Gastroesophageal sphincter (tissue), 4 donors: Measurements from ENCODE around the gene SLC26A3. TPM values are rescaled to one million over a fixed set of nuclear protein-coding genes. Genes with fewer than 3 reads are reported as not detected.

Source experiments
- ATAC-seq: fragments of 150-250 bp; one replicate; pipeline ENCODE4 v1.9.1; 2016; ENCODE audit warnings: mild to moderate bottlenecking, moderate library complexity
- H3K27ac ChIP-seq, 4 donors: fragments of 200-600 bp; sonication (generic) in 3 of 4; 1 replicate in 3 of 4; 2 replicates in 1 of 4; pipeline ENCODE4 v1.5.1; 2016 to 2019
- H3K27me3 ChIP-seq: fragments of 200-600 bp; sonication (generic); one replicate; pipeline ENCODE4 v1.5.1; 2019
- H3K36me3 ChIP-seq, 2 donors: fragments of 200-600 bp; sonication (generic); one replicate each; pipeline ENCODE4 v1.5.1; 2019; ENCODE audit warnings: control low read depth in 1 of 2
- H3K4me1 ChIP-seq, 3 donors: fragments of 200-600 bp; sonication (generic); 1 replicate in 2 of 3; 2 replicates in 1 of 3; pipeline ENCODE4 v1.5.1; 2016 to 2019; ENCODE audit warnings: control low read depth in 2 of 3
- H3K4me3 ChIP-seq, 2 donors: fragments of 200-600 bp; sonication (generic); one replicate each; pipeline ENCODE4 v1.5.1; 2019; ENCODE audit warnings: mild to moderate bottlenecking in 1 of 2, moderate library complexity in 1 of 2
- H3K9me3 ChIP-seq, 3 donors: fragments of 200-600 bp; sonication (generic); one replicate each; pipeline ENCODE4 v1.5.1; 2017 to 2019; ENCODE audit warnings: control low read depth in 2 of 3
- CTCF ChIP-seq, 4 experiments: fragments of 200-600 bp in 2 of 4; fragments of 450-650 bp in 2 of 4; sonication (generic) in 1 of 4; IDR thresholded peaks; one replicate each; pipeline ENCODE4 v1.5.1; 2017 to 2019; ENCODE audit warnings: antibody characterized with exemption in 4 of 4, mild to moderate bottlenecking in 2 of 4, moderate library complexity in 2 of 4
- EP300 ChIP-seq: sonication (generic); formaldehyde crosslinking; IDR thresholded peaks from one replicate; pipeline ENCODE4 v1.6.1; 2017; ENCODE audit warnings: antibody characterized with exemption, mild to moderate bottlenecking
- POLR2A ChIP-seq, 2 donors: fragments of 450-650 bp; IDR thresholded peaks; one replicate each; pipeline ENCODE4 v1.6.1; 2017; ENCODE audit warnings: antibody characterized with exemption in 2 of 2, mild to moderate bottlenecking in 2 of 2, moderate library complexity in 1 of 2
- POLR2AphosphoS5 ChIP-seq: sonication (generic); formaldehyde crosslinking; IDR thresholded peaks from one replicate; pipeline ENCODE4 v1.6.1; 2017; ENCODE audit warnings: antibody characterized with exemption
- WGBS, 2 donors: methylation state at CpG; one replicate each; pipeline ENCODE4 v1.1.5; 2018; ENCODE audit warnings: low coverage in 1 of 2; 5-methylcytosine and 5-hydroxymethylcytosine counted together
- total RNA-seq, 4 donors: library from RNA; depleted of rRNA; stranded (reverse); fragments of >200 nt; gene quantifications; one replicate each; pipeline ENCODE4 v1.1.0, GENCODE V29; 2016

The SLC26A3 gene
- total RNA-seq, 4 donors from 2014 or later = 0.81 to 13.1 (median 8.6) TPM

- TF ChIP-seq EP300 (no peak), CTCF (IDR thresholded peaks at IDR 0.05) (no peak), POLR2A (IDR thresholded peaks at IDR 0.05) (no peak), POLR2AphosphoS5 (no peak)
- Histone ChIP-seq H3K9me3 (no peaks in the 10 kb centered on the region), H3K4me1 (no peaks in the 10 kb centered on the region), H3K4me3 (no peak overlapping the region), H3K27ac (no peak overlapping the region), H3K27me3 (peaks cover 10% of the 10 kb centered on the region), H3K36me3 (no peaks in the 10 kb centered on the region)
- ATAC-seq = no peak
- WGBS, 2 donors = 75 to 78% methylated on average over 2 to 3 of the region's 3 CpGs
Measured at GRCh38 chr7:107726356-107727130, 76.5 kb downstream of the SLC26A3 start.

GRCh38 chr7:107725138-107725740, 77.8 kb downstream of the SLC26A3 start:
- WGBS, 2 donors = 0 to 20% methylated on average over 3 to 4 of the region's 4 CpGs

GRCh38 chr7:107723255-107723654, 79.8 kb downstream of the SLC26A3 start:
- Histone ChIP-seq H3K27me3 (peaks cover 9% of the 10 kb centered on the region), H3K36me3 (no peaks in the 10 kb centered on the region), H3K9me3 (no peaks in the 10 kb centered on the region), H3K27ac (no peak overlapping the region), H3K4me3 (no peak overlapping the region), H3K4me1 (no peaks in the 10 kb centered on the region)
- TF ChIP-seq POLR2A (IDR thresholded peaks at IDR 0.05) (no peak), CTCF (IDR thresholded peaks at IDR 0.05) (no peak), EP300 (no peak), POLR2AphosphoS5 (no peak)
- 90 to 94% methylated on average over 2 of the region's 2 CpGs for WGBS, 2 donors
- no peak for ATAC-seq

More at GRCh38 chr7:107725138-107725740, 77.8 kb downstream of the SLC26A3 start:
- Histone ChIP-seq H3K27me3 (peaks cover 10% of the 10 kb centered on the region), H3K4me3 (no peak overlapping the region), H3K4me1 (no peaks in the 10 kb centered on the region), H3K9me3 (no peaks in the 10 kb centered on the region), H3K36me3 (no peaks in the 10 kb centered on the region), H3K27ac (no peak overlapping the region)
- ATAC-seq = no peak
- no peak for TF ChIP-seq POLR2A (IDR thresholded peaks at IDR 0.05)
- no peak for TF ChIP-seq EP300
- TF ChIP-seq POLR2AphosphoS5 = no peak
- TF ChIP-seq CTCF (IDR thresholded peaks at IDR 0.05) = peak; percentile 63 to 77 (median 74)

- no peak for TF ChIP-seq POLR2A (IDR thresholded peaks at IDR 0.05)
- Histone ChIP-seq H3K27me3 (no peaks in the 10 kb centered on the region), H3K9me3 (no peaks in the 10 kb centered on the region)
Measured at GRCh38 chr7:107721286-107721685, 81.7 kb downstream of the SLC26A3 start.

GRCh38 chr7:107718456-107719193, 84.4 kb downstream of the SLC26A3 start:
- WGBS, 2 donors = 74 to 76% methylated on average over 4 of the region's 4 CpGs

More at GRCh38 chr7:107721286-107721685, 81.7 kb downstream of the SLC26A3 start:
- Histone ChIP-seq H3K36me3 (no peaks in the 10 kb centered on the region), H3K4me3 (no peak overlapping the region), H3K27ac (no peak overlapping the region), H3K4me1 (no peaks in the 10 kb centered on the region)
- no peak for ATAC-seq
- 55 to 68% methylated on average over 1 of the region's 1 CpG for WGBS, 2 donors

More at GRCh38 chr7:107718456-107719193, 84.4 kb downstream of the SLC26A3 start:
- no peak overlapping the region for H3K27ac ChIP-seq
- no peak for ATAC-seq
- H3K4me3 ChIP-seq = no peak overlapping the region
- no peaks in the 10 kb centered on the region for H3K9me3 ChIP-seq
- no peaks in the 10 kb centered on the region for H3K4me1 ChIP-seq
- no peaks in the 10 kb centered on the region for H3K27me3 ChIP-seq
- TF ChIP-seq EP300 (no peak), CTCF (IDR thresholded peaks at IDR 0.05) (no peak), POLR2AphosphoS5 (no peak), POLR2A (IDR thresholded peaks at IDR 0.05) (no peak)
- no peaks in the 10 kb centered on the region for H3K36me3 ChIP-seq
